Peyer's patch (tissue), 4 donors: Measurements from ENCODE around the gene CNPY4.

Source experiments
- CTCF ChIP-seq, 6 experiments: fragments of 450-650 bp in 4 of 6; fragments of 200-600 bp in 2 of 6; sonication (generic) in 1 of 6; IDR thresholded peaks; one replicate each; pipeline ENCODE4 v1.5.1; 2017 to 2019; ENCODE audit warnings: antibody characterized with exemption in 6 of 6, mild to moderate bottlenecking in 3 of 6, moderate library complexity in 1 of 6
- POLR2A ChIP-seq, 2 donors: fragments of 450-650 bp; IDR thresholded peaks; one replicate each; pipeline ENCODE4 v1.5.1; 2017; ENCODE audit warnings: antibody characterized with exemption in 2 of 2, mild to moderate bottlenecking in 2 of 2, moderate library complexity in 2 of 2

GRCh38 chr7:100130608-100131453 lies 11.4 kb downstream of the CNPY4 start:
- peak; percentile 81 to 96 (median 91) for TF ChIP-seq CTCF (IDR thresholded peaks at IDR 0.05)
- peak; percentile 32 to 59 for TF ChIP-seq POLR2A (IDR thresholded peaks at IDR 0.05)
